Activated CD4-positive, alpha-beta T cell treated with anti-CD3 and anti-CD28 coated beads, Interleukin-2, amount 50 U/mL, for 16 hours (primary cell): ENCODE results near the gene DLG5.

Source experiments
- DNase-seq: peaks from one replicate; pipeline ENCODE4 v3.0.0-alpha.2; 2020

Gene DLG5

DNA sequence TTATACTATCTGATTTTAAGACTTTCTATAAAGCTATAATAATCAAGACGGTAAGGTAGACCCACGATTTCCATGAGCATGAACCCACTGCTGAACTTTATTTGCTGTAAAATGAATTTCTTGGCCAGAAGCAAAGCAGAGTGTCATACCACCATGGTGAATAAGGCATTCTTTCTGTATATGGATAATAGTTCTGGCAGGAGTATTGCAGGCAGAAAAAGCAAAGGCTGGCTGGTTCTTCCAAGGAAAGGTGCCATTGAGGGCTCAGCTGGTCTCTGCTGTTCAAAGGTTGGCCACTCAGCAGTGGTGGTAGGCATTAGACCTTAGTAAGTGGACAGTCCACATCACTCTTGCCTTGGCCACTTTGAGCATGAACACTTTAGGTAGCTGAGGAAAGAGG is 184.8 kb downstream of the DLG5 start:
- DNase-seq = no peak
